Measurements from ENCODE around the gene CHMP5. TPM values are rescaled to one million over a fixed set of nuclear protein-coding genes. Genes with fewer than 3 reads are reported as not detected.

The CHMP5 gene
- total RNA-seq, 1 donor from 2014 or later: 43.3 TPM

GRCh38 chr9:33250458-33250995, 14.3 kb upstream of the CHMP5 start:
- Mint-ChIP-seq H3K9me3 (ENCODE audit: low read depth) (no peaks in the 10 kb centered on the region), H3K36me3 (ENCODE audit: insufficient read depth) (peaks cover 12% of the 10 kb centered on the region), H3K27ac (peak overlapping the region; percentile 52), H3K27me3 (no peaks in the 10 kb centered on the region), H3K4me3 (ENCODE audit: low read depth) (no peak overlapping the region), H3K4me1 (ENCODE audit: low read depth) (no peaks in the 10 kb centered on the region)
- no peak for DNase-seq (ENCODE audit: low spot score, unreplicated experiment)
- TF ChIP-seq CTCF (IDR thresholded peaks at IDR 0.05; ENCODE audit: unreplicated experiment): no peak

GRCh38 chr9:33254211-33254610, 10.6 kb upstream of the CHMP5 start:
- Mint-ChIP-seq H3K4me1 (ENCODE audit: low read depth) (no peaks in the 10 kb centered on the region), H3K27me3 (no peaks in the 10 kb centered on the region), H3K9me3 (ENCODE audit: low read depth) (no peaks in the 10 kb centered on the region), H3K36me3 (ENCODE audit: insufficient read depth) (peaks cover 17% of the 10 kb centered on the region), H3K4me3 (ENCODE audit: low read depth) (no peak overlapping the region), H3K27ac (no peak overlapping the region)
- no peak for DNase-seq (ENCODE audit: low spot score, unreplicated experiment)
- TF ChIP-seq CTCF (IDR thresholded peaks at IDR 0.05; ENCODE audit: unreplicated experiment): no peak

- H3K4me3 Mint-ChIP-seq (ENCODE audit: low read depth): no peak overlapping the region
- no peaks in the 10 kb centered on the region for H3K27me3 Mint-ChIP-seq
- no peak overlapping the region for H3K27ac Mint-ChIP-seq
- no peak for DNase-seq (ENCODE audit: low spot score, unreplicated experiment)
- TF ChIP-seq CTCF (IDR thresholded peaks at IDR 0.05; ENCODE audit: unreplicated experiment): no peak
- no peaks in the 10 kb centered on the region for H3K9me3 Mint-ChIP-seq (ENCODE audit: low read depth)
- H3K4me1 Mint-ChIP-seq (ENCODE audit: low read depth): no peaks in the 10 kb centered on the region
- H3K36me3 Mint-ChIP-seq (ENCODE audit: insufficient read depth): peaks cover 21% of the 10 kb centered on the region
These were observed 9.8 kb upstream of the CHMP5 start for GRCh38 chr9:33255014-33255413.

- Mint-ChIP-seq H3K4me1 (ENCODE audit: low read depth) (no peaks in the 10 kb centered on the region), H3K36me3 (ENCODE audit: insufficient read depth) (peaks cover 21% of the 10 kb centered on the region), H3K27ac (no peak overlapping the region), H3K4me3 (ENCODE audit: low read depth) (no peak overlapping the region), H3K27me3 (no peaks in the 10 kb centered on the region), H3K9me3 (ENCODE audit: low read depth) (no peaks in the 10 kb centered on the region)
- TF ChIP-seq CTCF (IDR thresholded peaks at IDR 0.05; ENCODE audit: unreplicated experiment): no peak
- DNase-seq (ENCODE audit: low spot score, unreplicated experiment): no peak
These were observed 9.4 kb upstream of the CHMP5 start for GRCh38 chr9:33255471-33255870.

- H3K36me3 Mint-ChIP-seq (ENCODE audit: insufficient read depth): peaks cover 24% of the 10 kb centered on the region
- H3K4me3 Mint-ChIP-seq (ENCODE audit: low read depth): no peak overlapping the region
- no peak for DNase-seq (ENCODE audit: low spot score, unreplicated experiment)
- H3K4me1 Mint-ChIP-seq (ENCODE audit: low read depth): no peaks in the 10 kb centered on the region
- no peaks in the 10 kb centered on the region for H3K27me3 Mint-ChIP-seq
- TF ChIP-seq CTCF (IDR thresholded peaks at IDR 0.05; ENCODE audit: unreplicated experiment): no peak
- no peak overlapping the region for H3K27ac Mint-ChIP-seq
- no peaks in the 10 kb centered on the region for H3K9me3 Mint-ChIP-seq (ENCODE audit: low read depth)
These were observed 8.6 kb upstream of the CHMP5 start for GRCh38 chr9:33256236-33256635.
